Right ventricle myocardium inferior (tissue), 1 donor: ENCODE measurements around the gene PSKH1. TPM values are rescaled to one million over a fixed set of nuclear protein-coding genes. Genes with fewer than 3 reads are reported as not detected.

Experiments used
- ATAC-seq: fragments of 200-7000 bp; cut with Tn5 transposase; one replicate; pipeline ENCODE4 v1.9.1; 2020; ENCODE audit warnings: mild to moderate bottlenecking, moderate library complexity
- DNase-seq: peaks from one replicate; pipeline ENCODE4 v3.0.0; 2021; ENCODE audit errors: missing footprints
- intact Hi-C: fragments of 100-400 bp; cut with DNase I; formaldehyde crosslinking; loops from one replicate; pipeline ENCODE4 v1.11.0; 2022
- total RNA-seq: library from RNA; stranded (reverse); fragmentation: NEBNext Ultra II Directional; extraction: Animal tissue kit (Norgen Biotek cat#: 25700); gene quantifications from one replicate; pipeline ENCODE4 v1.2.1, GENCODE V29; 2021
- donor health status: DM: no; HTN: yes; CAD: no; lungs with severe emphysema.

Gene PSKH1
- total RNA-seq, 1 donor from 2014 or later = 18.1 TPM

DNA sequence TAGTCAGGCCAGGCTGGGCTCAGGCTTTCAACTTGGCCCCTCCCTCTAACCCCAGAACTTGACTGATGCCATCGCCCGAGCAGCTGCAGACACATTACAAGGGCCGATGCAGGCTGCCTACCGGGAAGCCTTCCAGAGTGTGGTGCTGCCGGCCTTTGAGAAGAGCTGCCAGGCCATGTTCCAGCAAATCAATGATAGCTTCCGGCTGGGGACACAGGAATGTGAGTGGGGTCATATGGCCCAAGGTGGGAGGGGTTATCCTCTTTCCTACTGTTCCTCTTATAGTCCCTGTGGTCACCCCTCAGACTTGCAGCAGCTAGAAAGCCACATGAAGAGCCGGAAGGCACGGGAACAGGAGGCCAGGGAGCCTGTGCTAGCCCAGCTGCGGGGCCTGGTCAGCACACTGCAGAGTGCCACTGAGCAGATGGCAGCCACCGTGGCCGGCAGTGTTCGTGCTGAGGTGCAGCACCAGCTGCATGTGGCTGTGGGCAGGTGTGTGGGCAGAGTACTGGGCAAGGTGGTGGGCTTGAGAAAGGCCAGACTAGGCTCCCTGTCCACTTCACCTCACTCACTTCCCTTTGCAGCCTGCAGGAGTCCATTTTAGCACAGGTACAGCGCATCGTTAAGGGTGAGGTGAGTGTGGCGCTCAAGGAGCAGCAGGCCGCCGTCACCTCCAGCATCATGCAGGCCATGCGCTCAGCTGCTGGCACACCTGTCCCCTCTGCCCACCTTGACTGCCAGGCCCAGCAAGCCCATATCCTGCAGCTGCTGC is 10.5 kb upstream of the PSKH1 start:
- intact Hi-C loops = loop anchor here (2.0 kb wide), 1 partner anchor 158 kb away; no protein-coding TSS in a partner anchor
- ATAC-seq (peak; percentile 65), DNase-seq (peak; percentile 76)

DNA sequence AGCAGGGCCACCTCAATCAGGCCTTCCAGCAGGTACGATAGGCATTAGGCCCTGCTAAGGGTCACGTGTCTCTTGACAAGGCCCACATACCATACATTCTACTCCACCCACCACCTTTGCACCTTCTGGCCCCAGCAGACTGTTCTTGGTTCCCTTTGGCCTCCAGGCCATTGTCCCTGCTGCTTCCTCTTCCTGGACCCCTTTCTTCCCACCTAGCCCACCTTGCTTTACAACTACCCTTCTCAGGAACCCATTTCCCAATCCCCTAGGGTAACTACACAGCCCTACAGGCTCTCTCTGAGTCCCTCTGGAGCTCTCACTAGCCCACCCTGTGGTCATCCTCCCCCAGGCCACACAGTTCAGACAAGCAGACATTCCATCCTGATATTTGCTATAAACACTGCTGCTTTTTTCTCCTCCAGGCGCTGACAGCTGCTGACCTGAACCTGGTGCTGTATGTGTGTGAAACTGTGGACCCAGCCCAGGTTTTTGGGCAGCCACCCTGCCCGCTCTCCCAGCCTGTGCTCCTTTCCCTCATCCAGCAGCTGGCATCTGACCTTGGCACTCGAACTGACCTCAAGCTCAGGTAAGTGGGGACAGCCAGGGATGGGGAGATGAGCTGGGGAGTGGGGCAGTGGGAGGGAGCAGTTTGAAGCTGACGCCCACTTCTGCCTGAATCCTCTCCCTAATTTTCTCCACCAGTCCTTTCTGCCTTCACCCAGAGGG is 9.7 kb upstream of the PSKH1 start:
- DNase-seq (no peak), ATAC-seq (no peak)
- intact Hi-C loops = loop anchor here (2.0 kb wide), 1 partner anchor 157 kb away; no protein-coding TSS in a partner anchor

DNA sequence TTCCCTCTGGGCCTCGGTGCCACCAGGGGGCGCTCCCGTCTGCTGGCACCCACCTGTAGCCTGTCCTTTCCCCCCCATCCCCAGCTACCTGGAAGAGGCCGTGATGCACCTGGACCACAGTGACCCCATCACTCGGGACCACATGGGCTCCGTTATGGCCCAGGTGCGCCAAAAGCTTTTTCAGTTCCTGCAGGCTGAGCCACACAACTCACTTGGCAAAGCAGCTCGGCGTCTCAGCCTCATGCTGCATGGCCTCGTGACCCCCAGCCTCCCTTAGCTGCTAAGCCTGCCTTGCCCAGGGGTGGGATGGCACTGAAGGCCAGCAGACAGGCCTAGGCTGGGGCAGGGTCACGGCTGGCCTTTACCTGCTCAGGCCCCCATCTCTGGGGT is 9.2 kb upstream of the PSKH1 start:
- ATAC-seq (no peak), DNase-seq (peak; percentile 76)
- intact Hi-C loops = loop anchor here (2.0 kb wide), 2 partner anchors 45 to 157 kb away; no protein-coding TSS in a partner anchor

DNA sequence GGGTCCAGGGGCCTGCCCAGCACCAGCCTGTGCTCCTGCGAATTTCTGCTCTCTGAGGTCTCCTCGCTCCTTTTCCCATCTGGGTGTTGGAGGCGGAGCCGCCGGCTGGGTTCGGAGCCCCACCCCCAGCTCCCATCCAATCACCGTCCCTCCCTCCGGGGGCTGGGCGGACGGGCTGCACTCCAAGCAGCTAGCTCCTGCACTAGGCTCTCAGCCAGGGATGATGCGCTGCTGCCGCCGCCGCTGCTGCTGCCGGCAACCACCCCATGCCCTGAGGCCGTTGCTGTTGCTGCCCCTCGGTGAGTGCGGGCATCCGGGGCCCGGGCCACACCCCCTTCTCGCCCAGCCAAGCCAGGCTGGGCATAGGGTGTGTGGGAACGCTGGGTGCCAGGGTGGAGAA is 8.4 kb upstream of the PSKH1 start, which contains the start of gene NRN1L:
Gene NRN1L, plus strand, starts transcription at position 202 of the 400 bp plus-strand sequence. Its CDS starts 19 bp downstream, at position 221.
- intact Hi-C loops = loop anchor here (2.0 kb wide), 1 partner anchor 44 kb away; no protein-coding TSS in a partner anchor
- DNase-seq (peak; percentile 89), ATAC-seq (peak; percentile 78)

DNA sequence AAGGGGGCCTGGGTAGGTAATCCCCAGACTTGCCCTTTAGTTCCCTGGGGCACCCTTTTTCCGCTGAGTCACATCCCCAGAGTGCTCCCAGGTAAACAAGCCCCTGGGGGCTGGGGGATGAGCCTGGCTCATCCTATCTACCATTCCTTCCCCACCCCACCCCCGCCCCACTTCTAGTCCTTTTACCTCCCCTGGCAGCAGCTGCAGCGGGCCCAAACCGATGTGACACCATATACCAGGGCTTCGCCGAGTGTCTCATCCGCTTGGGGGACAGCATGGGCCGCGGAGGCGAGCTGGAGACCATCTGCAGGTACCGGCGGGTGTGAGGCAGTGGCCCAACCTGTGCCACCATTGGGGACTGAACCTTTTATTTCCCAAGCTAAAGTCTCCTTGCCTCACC is 7.5 kb upstream of the PSKH1 start:
- ATAC-seq (no peak), DNase-seq (no peak)
- intact Hi-C loops = loop anchor here (2.0 kb wide), 1 partner anchor 43 kb away; no protein-coding TSS in a partner anchor

DNA sequence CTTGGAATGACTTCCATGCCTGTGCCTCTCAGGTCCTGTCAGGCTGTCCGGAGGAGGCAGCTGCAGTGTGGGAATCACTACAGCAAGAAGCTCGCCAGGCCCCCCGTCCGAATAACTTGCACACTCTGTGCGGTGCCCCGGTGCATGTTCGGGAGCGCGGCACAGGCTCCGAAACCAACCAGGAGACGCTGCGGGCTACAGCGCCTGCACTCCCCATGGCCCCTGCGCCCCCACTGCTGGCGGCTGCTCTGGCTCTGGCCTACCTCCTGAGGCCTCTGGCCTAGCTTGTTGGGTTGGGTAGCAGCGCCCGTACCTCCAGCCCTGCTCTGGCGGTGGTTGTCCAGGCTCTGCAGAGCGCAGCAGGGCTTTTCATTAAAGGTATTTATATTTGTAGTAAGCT is 7.1 kb upstream of the PSKH1 start:
- DNase-seq = no peak
- intact Hi-C loops = loop anchor here (2.0 kb wide), 1 partner anchor 43 kb away; no protein-coding TSS in a partner anchor

DNA sequence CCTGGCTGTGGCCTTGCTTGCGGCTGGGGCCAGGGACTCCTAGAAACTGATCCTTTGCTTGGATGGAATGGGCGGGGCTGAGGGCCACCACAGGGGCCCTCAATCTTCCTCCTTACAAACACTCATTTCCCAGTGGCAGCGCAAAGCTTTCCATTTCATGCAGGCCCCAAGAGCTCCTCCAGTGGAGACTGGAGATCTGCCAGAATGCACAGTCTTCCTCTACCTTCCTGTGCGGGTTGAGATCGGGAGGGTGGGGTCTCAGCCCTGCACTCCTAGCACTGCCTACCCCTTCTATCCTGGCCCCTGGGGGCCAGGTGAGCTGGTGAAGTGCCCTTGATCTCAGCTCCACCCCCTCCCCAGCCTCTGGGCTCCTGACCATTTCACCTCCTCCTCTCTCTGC is 6.7 kb upstream of the PSKH1 start:
- intact Hi-C loops = no loop called here
- ATAC-seq = no peak

More for the DNA sequence above, 7.1 kb upstream of the PSKH1 start:
- no peak for ATAC-seq

DNA sequence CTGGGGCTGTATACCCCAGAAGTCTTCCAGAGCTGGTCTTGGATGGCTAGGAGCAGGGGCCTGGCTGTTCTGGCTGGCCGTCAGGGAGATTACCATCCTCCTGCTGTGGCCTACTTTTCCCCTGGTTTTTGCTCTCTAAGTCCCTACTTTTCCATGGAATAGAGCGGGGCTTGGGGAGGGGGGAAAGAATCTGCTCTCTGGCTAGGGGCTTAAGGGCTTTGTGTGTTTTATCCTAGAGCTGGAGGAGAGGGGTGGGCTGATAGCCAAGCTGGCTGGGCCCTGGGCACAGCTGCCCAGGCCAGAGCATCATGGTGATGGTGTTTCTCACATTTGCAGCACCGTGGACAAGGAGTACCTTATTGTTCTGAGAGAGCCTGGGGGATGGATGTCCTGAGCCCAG is 4.7 kb upstream of the PSKH1 start:
- no peak for DNase-seq
- ATAC-seq = no peak
- intact Hi-C loops = no loop called here

More for the DNA sequence above, 6.7 kb upstream of the PSKH1 start:
- no peak for DNase-seq

DNA sequence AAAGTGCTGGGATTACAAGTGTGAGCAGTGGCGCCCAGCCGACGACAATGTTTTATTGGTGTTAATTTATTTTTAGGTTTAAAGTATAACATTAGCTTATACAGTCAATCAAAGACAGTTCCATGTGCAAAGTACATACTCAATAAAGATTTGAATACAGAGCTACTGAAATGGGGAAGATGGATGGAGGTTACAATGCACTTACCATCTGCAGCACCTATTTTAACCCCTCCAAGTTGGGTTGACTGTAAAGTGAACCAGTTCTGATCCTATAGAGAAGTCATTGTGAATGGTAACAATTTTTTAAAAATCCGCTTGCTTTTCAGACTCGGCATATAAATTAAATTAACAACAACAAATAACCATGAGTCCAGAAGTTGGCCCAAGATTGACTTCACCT is 679 bp upstream of the PSKH1 start:
- DNase-seq (no peak), ATAC-seq (no peak)
- intact Hi-C loops = loop anchor here (2.0 kb wide), 1 partner anchor 130 kb away; the partner anchor contains the start of genes DDX28 and DUS2

DNA sequence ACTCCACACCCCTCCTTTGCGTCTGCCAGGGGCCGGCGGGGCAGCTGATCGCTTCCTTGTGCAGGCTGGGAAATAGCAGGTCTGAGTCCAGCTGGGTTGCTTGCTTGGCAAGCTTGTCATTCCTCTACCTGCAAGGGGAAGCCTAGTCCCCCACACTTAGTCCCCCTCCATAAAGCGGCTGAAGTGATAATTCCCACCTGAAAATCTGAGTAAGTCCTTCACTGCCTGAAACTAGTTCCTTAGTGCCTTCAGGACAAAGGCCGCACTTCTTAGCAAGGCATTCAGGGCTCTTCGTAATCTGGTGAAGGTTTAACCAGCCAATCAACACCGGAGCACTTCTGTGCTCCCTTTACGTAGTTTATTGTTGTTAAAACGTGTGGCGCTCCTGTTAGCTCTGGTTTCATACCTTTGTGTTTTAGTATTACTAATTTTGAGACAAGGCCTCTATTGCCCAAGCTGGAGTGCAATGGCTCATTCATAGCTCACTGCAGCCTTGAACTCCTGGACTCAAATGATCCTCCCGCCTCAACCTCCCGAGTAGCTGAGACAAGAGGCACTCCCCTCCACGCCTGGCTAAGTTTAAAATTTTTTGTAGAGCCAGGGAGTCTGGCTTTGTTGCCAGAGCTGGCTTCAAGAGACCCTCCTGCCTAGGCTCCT is 817 bp downstream of the PSKH1 start:
- intact Hi-C loops = loop anchor here (2.0 kb wide), 1 partner anchor 129 kb away; the partner anchor contains the start of genes DDX28 and DUS2
- ATAC-seq (peak; percentile 33), DNase-seq (no peak)

DNA sequence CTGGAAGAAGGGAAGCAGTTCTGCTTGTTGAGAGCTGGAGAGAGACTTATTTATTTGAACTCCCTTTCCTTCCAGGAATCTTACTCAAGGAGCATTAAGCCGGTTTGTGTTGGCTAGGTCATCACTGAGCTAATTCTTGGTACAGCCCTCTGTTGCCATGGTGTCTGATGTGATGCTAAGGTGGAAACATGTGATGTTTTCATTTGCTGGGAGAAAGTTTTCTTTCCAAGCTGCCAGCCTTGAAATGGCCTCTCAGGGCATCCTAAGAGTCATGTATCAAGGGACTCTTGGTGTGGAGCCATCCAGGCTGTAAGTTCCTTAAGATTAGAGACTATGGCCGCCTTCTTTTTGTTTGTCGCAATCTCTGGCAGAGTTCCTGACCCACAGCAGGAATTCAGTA is 4.2 kb downstream of the PSKH1 start:
- ATAC-seq (no peak), DNase-seq (no peak)
- intact Hi-C loops = no loop called here

DNA sequence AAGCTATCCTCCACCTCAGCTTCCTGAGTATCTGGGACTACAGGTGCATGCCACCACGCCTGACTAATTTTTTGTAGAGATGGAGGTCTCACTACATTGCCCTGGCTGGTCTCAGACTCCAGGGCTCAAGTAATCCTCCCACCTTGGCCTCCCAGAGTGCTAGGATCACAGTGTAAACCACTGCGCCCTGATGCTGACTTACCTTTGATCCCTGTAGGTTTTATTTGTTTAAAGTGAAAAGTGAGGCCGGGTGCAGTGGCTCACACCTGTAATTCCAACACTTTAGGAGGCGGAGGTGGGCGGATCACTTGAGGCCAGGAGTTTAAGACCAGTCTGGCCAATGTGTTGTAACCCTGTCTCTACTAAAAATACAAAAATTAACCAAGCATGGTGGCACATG is 8.7 kb downstream of the PSKH1 start:
- intact Hi-C loops = no loop called here
- ATAC-seq = no peak
- no peak for DNase-seq

DNA sequence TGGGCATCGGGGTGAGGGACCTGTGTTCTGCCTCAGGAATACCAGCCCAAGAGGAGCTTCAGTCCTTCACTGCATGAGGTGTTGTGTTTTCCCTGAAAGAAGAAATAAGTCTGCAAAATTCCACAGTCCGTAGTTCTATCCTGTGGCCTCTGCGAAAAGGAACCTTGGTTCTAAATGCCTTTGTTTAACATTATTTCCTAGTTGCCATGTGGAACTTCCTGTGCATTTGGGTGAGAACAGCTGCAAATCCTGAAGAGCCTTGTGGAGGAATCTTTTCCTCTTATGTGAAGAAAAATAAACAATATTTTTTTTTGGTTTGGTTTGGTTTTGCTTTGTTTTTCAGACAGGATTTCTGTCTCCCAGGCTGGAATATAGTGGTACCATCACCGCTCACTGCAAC is 9.8 kb downstream of the PSKH1 start:
- no peak for ATAC-seq
- intact Hi-C loops = no loop called here
- no peak for DNase-seq

DNA sequence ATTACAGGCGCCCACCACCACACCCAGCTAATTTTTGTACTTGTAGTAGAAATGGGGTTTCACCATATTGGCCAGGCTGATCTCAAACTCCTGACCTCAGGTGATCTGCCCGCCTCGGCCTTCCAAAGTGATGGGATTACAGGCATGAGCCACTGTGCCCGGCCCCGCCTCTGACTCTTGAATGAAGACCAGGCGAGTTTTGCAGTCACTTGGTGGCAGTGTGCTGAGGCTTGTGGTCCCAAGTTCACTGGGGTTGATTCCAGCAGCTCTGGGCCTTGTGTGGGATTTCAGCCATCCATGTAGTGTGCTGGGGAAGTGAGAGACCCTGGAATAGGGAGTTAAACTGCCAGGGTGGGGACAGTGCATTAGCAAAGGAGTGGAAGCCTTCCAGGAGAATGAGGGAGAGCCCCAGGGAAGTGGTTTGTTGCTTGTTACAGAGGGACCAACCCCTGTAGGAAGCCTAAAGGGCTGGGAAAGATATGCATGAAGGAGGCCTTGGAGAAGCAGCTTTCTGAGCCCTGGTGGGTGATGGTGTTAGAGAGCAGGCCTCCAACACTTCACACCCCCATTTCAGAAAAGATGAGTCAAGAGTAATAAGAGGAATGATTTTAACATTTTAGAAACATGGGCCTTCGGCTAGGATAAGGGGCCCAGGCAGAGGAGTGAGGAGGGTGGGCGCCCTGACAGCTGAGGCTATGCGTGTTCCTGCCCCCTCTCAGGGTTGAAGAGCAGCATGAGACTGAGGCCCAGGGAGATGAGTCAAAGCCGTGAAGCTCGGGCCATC is 14.5 kb downstream of the PSKH1 start:
- DNase-seq (no peak), ATAC-seq (no peak)

DNA sequence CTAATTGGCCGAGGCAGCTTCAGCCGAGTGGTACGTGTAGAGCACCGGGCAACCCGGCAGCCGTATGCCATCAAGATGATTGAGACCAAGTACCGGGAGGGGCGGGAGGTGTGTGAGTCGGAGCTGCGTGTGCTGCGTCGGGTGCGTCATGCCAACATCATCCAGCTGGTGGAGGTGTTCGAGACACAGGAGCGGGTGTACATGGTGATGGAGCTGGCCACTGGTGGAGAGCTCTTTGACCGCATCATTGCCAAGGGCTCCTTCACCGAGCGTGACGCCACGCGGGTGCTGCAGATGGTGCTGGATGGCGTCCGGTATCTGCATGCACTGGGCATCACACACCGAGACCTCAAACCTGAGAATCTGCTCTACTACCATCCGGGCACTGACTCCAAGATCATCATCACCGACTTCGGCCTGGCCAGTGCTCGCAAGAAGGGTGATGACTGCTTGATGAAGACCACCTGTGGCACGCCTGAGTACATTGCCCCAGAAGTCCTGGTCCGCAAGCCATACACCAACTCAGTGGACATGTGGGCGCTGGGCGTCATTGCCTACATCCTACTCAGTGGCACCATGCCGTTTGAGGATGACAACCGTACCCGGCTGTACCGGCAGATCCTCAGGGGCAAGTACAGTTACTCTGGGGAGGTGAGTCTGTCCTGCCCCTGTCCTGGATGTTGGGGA is 16.1 kb downstream of the PSKH1 start:
- DNase-seq (no peak), ATAC-seq (no peak)
- intact Hi-C loops = no loop called here

More for the DNA sequence above, 14.5 kb downstream of the PSKH1 start:
- intact Hi-C loops = no loop called here

DNA sequence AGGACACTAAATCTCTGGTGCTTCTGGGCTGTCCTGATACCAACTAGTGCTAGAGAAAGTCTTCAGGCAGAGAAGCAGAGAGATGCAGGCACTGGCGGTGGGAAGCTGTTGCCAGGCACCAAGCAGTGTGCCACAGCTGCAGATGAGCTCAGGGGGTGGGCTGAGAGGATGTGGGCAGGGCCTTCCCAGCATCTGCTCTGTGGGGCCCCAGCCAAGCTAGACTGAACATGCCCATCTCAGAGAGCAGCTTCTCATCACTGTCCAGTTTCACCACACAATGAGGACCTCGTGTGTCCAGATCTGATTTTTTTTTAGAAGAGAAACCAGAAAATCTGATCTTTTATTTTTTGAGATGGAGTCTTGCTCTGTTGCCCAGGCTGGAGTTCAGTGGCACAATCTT is 17.1 kb downstream of the PSKH1 start:
- DNase-seq (no peak), ATAC-seq (no peak)
- intact Hi-C loops = no loop called here

DNA sequence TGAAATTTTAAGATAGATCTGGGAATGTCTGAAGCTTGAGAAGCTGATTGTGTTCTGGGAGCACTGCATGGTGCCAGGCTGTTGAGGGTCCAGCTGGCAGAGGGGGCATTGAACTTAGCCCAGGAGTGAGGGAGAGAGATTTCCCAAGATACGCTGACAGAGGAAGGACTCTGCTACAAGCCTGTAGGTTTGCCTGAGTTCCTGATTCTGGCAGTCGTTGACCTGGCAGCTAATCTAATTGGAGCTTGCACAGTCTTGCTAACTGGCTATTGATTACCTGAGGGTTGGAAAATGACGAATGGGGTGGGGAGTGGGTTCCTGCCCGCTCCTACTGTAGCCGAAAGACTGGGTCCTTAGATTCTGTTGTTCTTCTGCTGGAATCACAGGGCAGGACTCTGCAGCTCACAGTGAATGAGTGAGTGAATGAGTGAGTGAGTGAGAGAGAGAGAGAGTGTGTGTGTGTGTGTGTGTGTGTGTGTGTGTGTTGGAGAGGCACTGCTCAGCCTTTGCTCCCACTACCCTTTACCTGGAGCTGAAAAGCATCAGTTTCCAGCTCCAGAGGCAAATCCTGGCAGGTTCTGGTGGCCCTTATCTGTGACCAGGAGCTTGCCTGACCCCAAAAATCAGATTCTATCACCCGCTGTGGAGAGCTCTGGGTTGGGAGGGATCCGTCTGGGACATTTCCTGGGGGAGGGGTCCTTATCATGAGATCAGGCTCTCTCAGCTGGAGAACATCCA is 21.9 kb downstream of the PSKH1 start:
- ATAC-seq (no peak), DNase-seq (no peak)
- intact Hi-C loops = no loop called here
